ENCODE measurements around the gene RNU1-2. TPM values are rescaled to one million over a fixed set of nuclear protein-coding genes. Genes with fewer than 3 reads are reported as not detected.
"Not testable (repeated sequence)": the region's sequence is repeated elsewhere in the genome, so short reads cannot be mapped to it uniquely, and the experiment has no call there.

RNU1-2 gene
- polyA plus RNA-seq, 1 experiment: not detected

- H3K4me3 ChIP-seq (ENCODE audit: low read depth, low read length): no peak overlapping the region
- no peaks in the 10 kb centered on the region for H3K36me3 ChIP-seq (ENCODE audit: control insufficient read depth, insufficient read depth, low read length)
- TF ChIP-seq CTCF (IDR thresholded peaks at IDR 0.05; ENCODE audit: insufficient read depth, low read depth, low read length): no peak
- DNase-seq (ENCODE audit: low read depth): no peak
- POLR2A ChIA-PET: no interaction called here
- CTCF ChIA-PET: no interaction called here
- no peaks in the 10 kb centered on the region for H3K27me3 ChIP-seq (ENCODE audit: control insufficient read depth, insufficient read depth, low read length)
Measured at GRCh38 chr1:16918371-16918770, 22.6 kb downstream of the RNU1-2 start.

- H3K4me3 ChIP-seq (ENCODE audit: low read depth, low read length); H3K27me3 ChIP-seq (ENCODE audit: control insufficient read depth, insufficient read depth, low read length); DNase-seq (ENCODE audit: low read depth); H3K36me3 ChIP-seq (ENCODE audit: control insufficient read depth, insufficient read depth, low read length); POLR2A ChIA-PET; CTCF ChIA-PET: not testable (repeated sequence)
Measured at GRCh38 chr1:16918936-16919665, 23.3 kb downstream of the RNU1-2 start.

- Histone ChIP-seq H3K4me3 (ENCODE audit: low read depth, low read length) (no peak overlapping the region), H3K36me3 (ENCODE audit: control insufficient read depth, insufficient read depth, low read length) (no peaks in the 10 kb centered on the region), H3K27me3 (ENCODE audit: control insufficient read depth, insufficient read depth, low read length) (no peaks in the 10 kb centered on the region)
- no peak for DNase-seq (ENCODE audit: low read depth)
- ChIA-PET CTCF (no interaction called here), POLR2A (no interaction called here)
- TF ChIP-seq CTCF (IDR thresholded peaks at IDR 0.05; ENCODE audit: insufficient read depth, low read depth, low read length): no peak
Measured at GRCh38 chr1:16920951-16921350, 25.2 kb downstream of the RNU1-2 start.

- Histone ChIP-seq H3K4me3 (ENCODE audit: low read depth, low read length) (no peak within 1 kb of the TSS), H3K36me3 (ENCODE audit: control insufficient read depth, insufficient read depth, low read length) (no peaks in the 10 kb centered on the region), H3K27me3 (ENCODE audit: control insufficient read depth, insufficient read depth, low read length) (no peaks in the 10 kb centered on the region)
- DNase-seq (ENCODE audit: low read depth): no peak
- CTCF ChIA-PET: no interaction called here
- no peak for TF ChIP-seq CTCF (IDR thresholded peaks at IDR 0.05; ENCODE audit: insufficient read depth, low read depth, low read length)
- POLR2A ChIA-PET: interaction anchor here (0.6 kb wide), 1 partner anchor 17 kb away, joined by 4 read pairs; no protein-coding TSS in a partner anchor
Measured at GRCh38 chr1:16921391-16922185, 25.8 kb downstream of the RNU1-2 start, which contains the start of gene CROCC. TSS of gene CROCC (plus strand) at chr1:16921931. CDS start at chr1:16922019, 88 bp downstream.

GRCh38 chr1:16922466-16922865 is 26.7 kb downstream of the RNU1-2 start:
- CTCF ChIA-PET: interaction anchor here (1.1 kb wide), 1 partner anchor 38 kb away, joined by 3 read pairs; no protein-coding TSS in a partner anchor
- POLR2A ChIA-PET: no interaction called here
- H3K4me3 ChIP-seq (ENCODE audit: low read depth, low read length): no peak overlapping the region
- H3K27me3 ChIP-seq (ENCODE audit: control insufficient read depth, insufficient read depth, low read length): no peaks in the 10 kb centered on the region
- DNase-seq (ENCODE audit: low read depth): no peak
- no peaks in the 10 kb centered on the region for H3K36me3 ChIP-seq (ENCODE audit: control insufficient read depth, insufficient read depth, low read length)
- TF ChIP-seq CTCF (IDR thresholded peaks at IDR 0.05; ENCODE audit: insufficient read depth, low read depth, low read length): no peak
